Neutrophil (primary cell): ENCODE data around the gene ALDH3B1.
A peak's percentile ranks its signal among the peaks of the same experiment; 100 is the strongest.

Experiments
- H3K27ac ChIP-seq: fragments of 200-600 bp; sonication (generic); 2 replicates; pipeline ENCODE4 v1.5.1; 2016; ENCODE audit warnings: mild to moderate bottlenecking, moderate library complexity
- H3K27me3 ChIP-seq: fragments of 200-600 bp; sonication (generic); 2 replicates; pipeline ENCODE4 v1.6.0; 2016; ENCODE audit warnings: mild to moderate bottlenecking
- H3K36me3 ChIP-seq: fragments of 200-600 bp; sonication (generic); 2 replicates; pipeline ENCODE4 v1.5.1; 2017
- H3K4me1 ChIP-seq, 2 experiments: fragments of 200-600 bp in 1 of 2; sonication (generic) in 1 of 2; 1 replicate in 1 of 2; 2 replicates in 1 of 2; pipeline versions ENCODE4 v1.5.1 to v1.6.1; 2013 to 2016; ENCODE audit warnings: low read depth in 1 of 2, low read length in 1 of 2, mild to moderate bottlenecking in 1 of 2, moderate library complexity in 1 of 2; ENCODE audit not compliant: control insufficient read depth in 1 of 2, insufficient read depth in 1 of 2
- H3K4me3 ChIP-seq, 2 experiments: fragments of 200-600 bp in 1 of 2; sonication (generic) in 1 of 2; 1 replicate in 1 of 2; 2 replicates in 1 of 2; pipeline ENCODE4 v1.5.1; 2013 to 2016; ENCODE audit warnings: low read depth in 1 of 2, low read length in 1 of 2, mild to moderate bottlenecking in 1 of 2, moderate library complexity in 1 of 2
- H3K9me3 ChIP-seq: fragments of 200-600 bp; sonication (generic); 2 replicates; pipeline ENCODE4 v1.5.1; 2016
- TF ChIP-seq, protein P1 (sequence below): fragments of 200-600 bp; sonication (generic); IDR thresholded peaks from 2 replicates; pipeline ENCODE4 v1.5.1; 2016; ENCODE audit warnings: antibody characterized with exemption

Gene ALDH3B1

GRCh38 chr11:68028802-68029545 is 18.8 kb downstream of the ALDH3B1 start:
- H3K4me1 ChIP-seq = peaks cover 35 to 38% of the 10 kb centered on the region in 2 experiments
- TF ChIP-seq, protein P1, sequence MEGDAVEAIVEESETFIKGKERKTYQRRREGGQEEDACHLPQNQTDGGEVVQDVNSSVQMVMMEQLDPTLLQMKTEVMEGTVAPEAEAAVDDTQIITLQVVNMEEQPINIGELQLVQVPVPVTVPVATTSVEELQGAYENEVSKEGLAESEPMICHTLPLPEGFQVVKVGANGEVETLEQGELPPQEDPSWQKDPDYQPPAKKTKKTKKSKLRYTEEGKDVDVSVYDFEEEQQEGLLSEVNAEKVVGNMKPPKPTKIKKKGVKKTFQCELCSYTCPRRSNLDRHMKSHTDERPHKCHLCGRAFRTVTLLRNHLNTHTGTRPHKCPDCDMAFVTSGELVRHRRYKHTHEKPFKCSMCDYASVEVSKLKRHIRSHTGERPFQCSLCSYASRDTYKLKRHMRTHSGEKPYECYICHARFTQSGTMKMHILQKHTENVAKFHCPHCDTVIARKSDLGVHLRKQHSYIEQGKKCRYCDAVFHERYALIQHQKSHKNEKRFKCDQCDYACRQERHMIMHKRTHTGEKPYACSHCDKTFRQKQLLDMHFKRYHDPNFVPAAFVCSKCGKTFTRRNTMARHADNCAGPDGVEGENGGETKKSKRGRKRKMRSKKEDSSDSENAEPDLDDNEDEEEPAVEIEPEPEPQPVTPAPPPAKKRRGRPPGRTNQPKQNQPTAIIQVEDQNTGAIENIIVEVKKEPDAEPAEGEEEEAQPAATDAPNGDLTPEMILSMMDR = no peak
- no peaks in the 10 kb centered on the region for H3K9me3 ChIP-seq
- no peaks in the 10 kb centered on the region for H3K27me3 ChIP-seq
- H3K4me3 ChIP-seq = no peak overlapping the region
- peak overlapping the region; percentile 85 for H3K27ac ChIP-seq
- H3K36me3 ChIP-seq = peaks cover 49% of the 10 kb centered on the region

DNA sequence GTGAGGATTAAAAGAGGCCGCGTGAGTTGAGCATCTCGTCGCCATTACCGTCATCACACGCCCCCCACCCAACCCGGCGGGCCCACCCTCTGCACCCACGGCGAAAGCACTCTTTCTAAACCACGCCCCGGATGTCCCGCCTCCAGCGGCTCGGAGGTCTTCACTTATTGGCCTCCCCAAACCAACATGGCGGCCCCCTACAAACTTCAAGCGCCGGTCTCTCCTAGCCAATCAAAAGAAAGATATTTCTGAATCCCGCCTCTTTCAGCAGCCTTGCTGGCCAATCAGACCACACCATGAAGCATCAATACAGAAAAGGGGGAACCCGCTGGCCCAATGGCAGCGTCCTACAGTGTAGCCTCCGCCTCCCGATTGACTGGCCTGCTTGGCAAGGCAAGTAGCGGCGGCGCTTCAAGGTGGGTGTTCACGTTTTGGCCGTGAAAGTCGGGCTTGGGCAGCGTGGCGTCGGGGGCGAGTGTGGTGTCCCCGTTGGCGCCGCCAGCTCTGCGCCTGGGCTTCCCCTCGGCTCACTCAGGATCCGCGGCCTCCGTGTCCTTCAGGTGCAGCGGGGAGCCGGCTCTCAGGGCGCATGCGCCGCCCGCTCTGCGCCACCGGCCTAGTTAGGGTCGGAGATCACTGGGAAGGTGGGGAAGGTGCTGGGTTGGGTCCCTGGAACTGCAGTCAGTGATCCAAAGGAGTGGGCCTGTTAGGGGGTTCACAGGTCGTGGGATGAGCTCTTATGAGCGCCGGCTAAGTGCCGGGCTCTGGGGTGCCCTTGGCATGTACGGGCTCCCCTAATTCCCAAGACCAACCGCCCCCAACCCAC is 20.4 kb downstream of the ALDH3B1 start, which contains the start of gene NDUFS8:
TSS of gene NDUFS8 (plus strand) at position 364 of the 826 bp plus-strand sequence. CDS start 1,471 bp downstream, outside the sequence.
- Histone ChIP-seq H3K9me3 (no peaks in the 10 kb centered on the region), H3K27me3 (no peaks in the 10 kb centered on the region), H3K36me3 (peaks cover 33% of the 10 kb centered on the region), H3K4me1 (peaks cover 41 to 51% of the 10 kb centered on the region in 2 experiments), H3K4me3 (peak within 1 kb of the TSS; percentile 93), H3K27ac (peak within 1 kb of the TSS; percentile 85)
- TF ChIP-seq, protein P1 = no peak

DNA sequence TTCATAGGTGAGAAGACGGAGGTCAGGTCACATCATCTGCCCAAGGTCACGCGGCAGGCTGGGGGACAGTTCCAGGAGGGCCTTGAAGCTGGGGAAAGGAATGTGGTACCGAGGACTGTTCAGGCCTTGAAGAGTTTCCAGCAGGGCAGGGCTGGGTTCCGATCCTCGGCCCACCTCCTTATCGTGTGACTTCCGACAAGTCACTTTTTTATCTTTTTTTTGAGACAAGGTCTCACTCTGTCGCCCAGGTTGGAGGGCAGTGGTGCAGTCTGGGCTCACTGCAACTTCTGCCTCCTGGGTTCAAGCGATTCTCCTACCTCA is 21.0 kb downstream of the ALDH3B1 start:
- TF ChIP-seq, protein P1 = no peak
- Histone ChIP-seq H3K4me3 (peak overlapping the region; percentile 93), H3K9me3 (no peaks in the 10 kb centered on the region), H3K4me1 (peaks cover 47 to 57% of the 10 kb centered on the region in 2 experiments), H3K27me3 (no peaks in the 10 kb centered on the region), H3K27ac (peak overlapping the region; percentile 85), H3K36me3 (peaks cover 28% of the 10 kb centered on the region)

GRCh38 chr11:68032003-68032402 is 21.9 kb downstream of the ALDH3B1 start:
- Histone ChIP-seq H3K36me3 (peaks cover 19% of the 10 kb centered on the region), H3K27ac (no peak overlapping the region), H3K27me3 (no peaks in the 10 kb centered on the region), H3K4me1 (peaks cover 56 to 66% of the 10 kb centered on the region in 2 experiments), H3K4me3 (no peak overlapping the region), H3K9me3 (no peaks in the 10 kb centered on the region)
- TF ChIP-seq, protein P1 = no peak

DNA sequence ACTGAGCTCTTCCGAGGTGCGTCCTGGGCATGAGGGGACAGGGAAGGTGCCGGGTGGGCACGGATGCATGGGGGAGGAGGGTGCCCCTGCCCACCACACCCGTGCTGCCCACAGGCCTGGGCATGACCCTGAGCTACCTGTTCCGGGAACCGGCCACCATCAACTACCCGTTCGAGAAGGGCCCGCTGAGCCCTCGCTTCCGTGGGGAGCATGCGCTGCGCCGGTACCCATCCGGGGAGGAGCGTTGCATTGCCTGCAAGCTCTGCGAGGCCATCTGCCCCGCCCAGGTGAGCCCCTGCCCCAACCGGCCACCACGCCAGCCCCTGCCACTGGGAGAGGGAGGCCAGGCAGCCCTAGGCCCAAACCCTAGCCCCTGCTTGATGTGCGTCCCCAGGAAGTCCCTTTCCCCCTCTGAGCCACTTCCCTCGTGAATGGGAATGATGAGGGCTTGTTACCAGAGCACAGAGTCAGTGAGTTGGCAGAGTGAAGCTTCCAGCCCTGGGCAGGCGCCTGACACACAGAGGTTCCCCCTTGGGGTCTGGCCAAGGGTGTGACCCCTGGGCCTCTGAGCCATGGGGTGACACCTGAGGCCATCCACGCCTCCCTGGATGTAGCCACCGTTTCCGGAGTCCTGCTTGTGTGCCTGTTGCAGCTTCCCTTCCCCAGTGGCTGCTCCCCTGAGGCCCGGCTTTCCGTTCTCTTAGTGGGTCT is 23.0 kb downstream of the ALDH3B1 start:
- H3K27me3 ChIP-seq = no peaks in the 10 kb centered on the region
- H3K4me1 ChIP-seq = peaks cover 65 to 73% of the 10 kb centered on the region in 2 experiments
- H3K4me3 ChIP-seq = no peak overlapping the region
- H3K27ac ChIP-seq = no peak overlapping the region
- peaks cover 7% of the 10 kb centered on the region for H3K36me3 ChIP-seq
- H3K9me3 ChIP-seq = no peaks in the 10 kb centered on the region
- TF ChIP-seq, protein P1 = no peak
